ENCODE measurements around the gene LATS1.

GRCh38 chr6:149729824-149730223 is 11.9 kb upstream of the LATS1 start:
- no peak for TF ChIP-seq CTCF (conservative IDR thresholded peaks at IDR 0.05; ENCODE audit: low read depth, low read length)
- TF ChIP-seq EZH2 (IDR thresholded peaks at IDR 0.05; ENCODE audit: borderline replicate concordance, low read depth, low read length, poor library complexity, severe bottlenecking) = no peak

Data from A673 (cell line).